Measurements from ENCODE around the gene DYDC1.

- TF ChIP-seq CTCF (IDR thresholded peaks at IDR 0.05; ENCODE audit: low read depth, low read length, poor library complexity, severe bottlenecking): no peak
- no peak for TF ChIP-seq EZH2phosphoT487 (IDR thresholded peaks at IDR 0.05; ENCODE audit: borderline replicate concordance, low read length)
These were observed 16.9 kb upstream of the DYDC1 start for GRCh38 chr10:80373502-80373901.
